ENCODE data around the gene TAS2R43.
"Not testable (repeated sequence)": the region's sequence is repeated elsewhere in the genome, so short reads cannot be mapped to it uniquely, and the experiment has no call there.

Gene TAS2R43

GRCh38 chr12:11092128-11092527, at the start of gene TAS2R43:
Gene TAS2R43, minus strand, starts transcription at chr12:11092313. Its CDS starts 84 bp downstream, at chr12:11092229.
- DNase-seq (ENCODE audit: low read depth in 2 of 3, low spot score in 1 of 3) = no peak

GRCh38 chr12:11136075-11136474, 44.0 kb upstream of the TAS2R43 start:
- no peak for DNase-seq (ENCODE audit: low read depth in 2 of 3, low spot score in 1 of 3)

- no peak for DNase-seq (ENCODE audit: low read depth in 2 of 3, low spot score in 1 of 3)
Measured at GRCh38 chr12:11134305-11134704, 42.2 kb upstream of the TAS2R43 start, which contains the start of gene TAS2R30. Gene TAS2R30, minus strand, starts transcription at chr12:11134644. Its CDS starts 400 bp downstream, at chr12:11134244.

GRCh38 chr12:11133816-11134215, 41.7 kb upstream of the TAS2R43 start:
- DNase-seq (ENCODE audit: low read depth in 2 of 3, low spot score in 1 of 3) = no peak

GRCh38 chr12:11133162-11133561, 41.0 kb upstream of the TAS2R43 start:
- no peak for DNase-seq (ENCODE audit: low read depth in 2 of 3, low spot score in 1 of 3)

- no peak for DNase-seq (ENCODE audit: low read depth in 2 of 3, low spot score in 1 of 3)
Measured at GRCh38 chr12:11130999-11131398, 38.9 kb upstream of the TAS2R43 start.

GRCh38 chr12:11130382-11130781, 38.3 kb upstream of the TAS2R43 start:
- DNase-seq (ENCODE audit: low read depth in 2 of 3, low spot score in 1 of 3) = no peak

GRCh38 chr12:11114130-11114529, 22.0 kb upstream of the TAS2R43 start:
- DNase-seq (ENCODE audit: low read depth in 2 of 3, low spot score in 1 of 3) = not testable (repeated sequence)

GRCh38 chr12:11111213-11111612, 19.1 kb upstream of the TAS2R43 start:
- DNase-seq (ENCODE audit: low read depth in 2 of 3, low spot score in 1 of 3) = not testable (repeated sequence)

- no peak for DNase-seq (ENCODE audit: low read depth in 2 of 3, low spot score in 1 of 3)
Measured at GRCh38 chr12:11108862-11109261, 16.7 kb upstream of the TAS2R43 start.

- no peak for DNase-seq (ENCODE audit: low read depth in 2 of 3, low spot score in 1 of 3)
Measured at GRCh38 chr12:11107719-11108118, 15.6 kb upstream of the TAS2R43 start.

- no peak for DNase-seq (ENCODE audit: low read depth in 2 of 3, low spot score in 1 of 3)
Measured at GRCh38 chr12:11106288-11106687, 14.2 kb upstream of the TAS2R43 start.

GRCh38 chr12:11105546-11105945, 13.4 kb upstream of the TAS2R43 start:
- DNase-seq (ENCODE audit: low read depth in 2 of 3, low spot score in 1 of 3) = no peak

- not testable (repeated sequence) for DNase-seq (ENCODE audit: low read depth in 2 of 3, low spot score in 1 of 3)
Measured at GRCh38 chr12:11094910-11095309, 2.8 kb upstream of the TAS2R43 start.

GRCh38 chr12:11089246-11089645, 2.9 kb downstream of the TAS2R43 start:
- DNase-seq (ENCODE audit: low read depth in 2 of 3, low spot score in 1 of 3) = no peak

- peak in 2 of 3 donors; percentile 4 to 8 for DNase-seq (ENCODE audit: low read depth in 2 of 3, low spot score in 1 of 3)
Measured at GRCh38 chr12:11085419-11085818, 6.7 kb downstream of the TAS2R43 start.

- no peak for DNase-seq (ENCODE audit: low read depth in 2 of 3, low spot score in 1 of 3)
Measured at GRCh38 chr12:11081987-11082386, 10.1 kb downstream of the TAS2R43 start.

- no peak for DNase-seq (ENCODE audit: low read depth in 2 of 3, low spot score in 1 of 3)
Measured at GRCh38 chr12:11078246-11078645, 13.9 kb downstream of the TAS2R43 start.

GRCh38 chr12:11075642-11076041, 16.5 kb downstream of the TAS2R43 start:
- no peak for DNase-seq (ENCODE audit: low read depth in 2 of 3, low spot score in 1 of 3)

- no peak for DNase-seq (ENCODE audit: low read depth in 2 of 3, low spot score in 1 of 3)
Measured at GRCh38 chr12:11071414-11071813, 20.7 kb downstream of the TAS2R43 start.

GRCh38 chr12:11070999-11071398, 21.1 kb downstream of the TAS2R43 start:
- DNase-seq (ENCODE audit: low read depth in 2 of 3, low spot score in 1 of 3) = no peak

GRCh38 chr12:11069854-11070365, 22.2 kb downstream of the TAS2R43 start:
- DNase-seq (ENCODE audit: low read depth in 2 of 3, low spot score in 1 of 3) = no peak

- no peak for DNase-seq (ENCODE audit: low read depth in 2 of 3, low spot score in 1 of 3)
Measured at GRCh38 chr12:11067514-11067913, 24.6 kb downstream of the TAS2R43 start.
